ENCODE data around the gene PHF5A.
"Not testable (repeated sequence)": the region's sequence is repeated elsewhere in the genome, so short reads cannot be mapped to it uniquely, and the experiment has no call there.

The PHF5A gene

GRCh38 chr22:41487037-41487935, 18.8 kb upstream of the PHF5A start:
- no peak for DNase-seq

- DNase-seq: no peak
Observed at GRCh38 chr22:41485033-41485432, 16.5 kb upstream of the PHF5A start.

DNA sequence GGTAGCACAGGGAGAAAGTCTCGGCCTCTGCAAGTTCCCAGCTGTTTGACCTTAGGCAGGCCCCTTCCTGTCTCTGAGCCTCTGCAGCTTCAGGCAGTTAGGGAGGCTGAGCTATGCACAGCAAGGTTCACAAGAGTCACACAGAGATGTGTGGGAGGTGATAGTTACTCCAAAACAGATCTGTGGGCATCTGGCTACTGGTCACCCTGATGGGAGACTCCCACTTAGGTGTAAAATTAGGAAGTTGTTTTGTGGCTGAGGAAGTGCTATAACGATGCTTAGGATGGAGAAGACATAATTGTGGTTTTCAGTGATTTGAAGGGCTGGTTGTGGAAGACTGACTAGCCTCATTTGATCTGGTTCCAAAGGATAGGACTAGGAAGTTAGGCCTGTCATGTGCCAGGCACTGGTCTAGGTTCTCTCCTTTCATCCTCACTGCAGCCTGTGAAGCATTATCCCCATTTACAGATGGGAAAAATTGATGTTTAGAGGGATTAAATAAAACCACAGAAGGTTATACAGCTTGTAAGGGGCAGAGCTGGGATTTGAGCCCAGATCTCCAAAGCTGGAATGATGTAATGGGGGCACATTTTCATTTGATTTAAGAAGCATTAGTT, 13.9 kb upstream of the PHF5A start:
- DNase-seq: no peak

- no peak for DNase-seq
Observed at GRCh38 chr22:41481925-41482318, 13.4 kb upstream of the PHF5A start.

DNA sequence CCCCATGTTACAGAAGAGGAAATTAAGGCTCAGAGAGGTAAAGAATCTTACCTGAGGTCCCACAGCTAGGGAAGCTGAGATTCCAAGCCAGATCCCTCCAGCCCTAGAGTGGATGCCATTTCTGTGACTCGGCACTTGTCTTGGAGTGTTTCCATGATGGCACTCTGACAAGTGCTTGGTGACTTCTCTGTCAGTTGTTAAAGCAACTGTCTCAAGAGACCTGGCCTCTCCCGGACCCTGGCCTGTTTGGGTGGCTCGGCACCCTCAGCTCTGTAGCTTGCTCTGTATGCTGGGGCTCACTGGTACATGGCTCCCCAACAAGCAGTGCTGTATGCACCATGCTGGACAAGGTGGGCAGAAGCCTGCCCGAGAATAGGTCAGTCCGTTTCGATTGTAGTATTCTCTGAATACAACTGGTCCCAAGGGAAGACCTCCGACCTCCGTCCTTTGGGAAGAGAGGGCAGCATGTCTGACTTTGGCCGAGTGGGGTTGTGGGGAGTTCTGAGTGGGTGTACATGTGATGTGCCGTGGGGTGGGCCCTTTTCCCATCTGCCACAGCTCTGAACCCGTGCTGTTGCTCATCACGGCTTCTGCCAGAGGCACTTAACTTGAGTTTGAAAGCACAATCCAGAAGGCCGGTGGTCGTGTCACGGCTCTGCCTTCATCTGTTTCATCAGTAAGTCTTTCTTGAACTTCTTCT, 12.8 kb upstream of the PHF5A start:
- no peak for DNase-seq

DNA sequence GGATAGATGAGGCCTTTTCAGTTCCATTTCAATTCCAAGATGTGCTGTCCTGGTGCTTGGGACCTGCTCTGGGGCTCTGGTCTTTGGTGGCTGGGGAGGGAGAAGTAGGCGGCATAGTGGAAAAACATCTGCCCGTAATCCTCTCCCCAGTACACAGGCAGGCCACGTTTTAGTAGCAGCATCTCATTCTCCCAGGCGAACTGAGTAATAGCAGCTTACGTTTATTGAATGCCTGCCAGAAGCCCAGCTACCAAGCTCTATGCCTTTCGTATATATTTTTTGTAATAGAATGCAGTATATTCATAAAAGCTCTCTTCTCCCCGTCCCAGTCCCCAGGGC, 11.9 kb upstream of the PHF5A start:
- no peak for DNase-seq

DNA sequence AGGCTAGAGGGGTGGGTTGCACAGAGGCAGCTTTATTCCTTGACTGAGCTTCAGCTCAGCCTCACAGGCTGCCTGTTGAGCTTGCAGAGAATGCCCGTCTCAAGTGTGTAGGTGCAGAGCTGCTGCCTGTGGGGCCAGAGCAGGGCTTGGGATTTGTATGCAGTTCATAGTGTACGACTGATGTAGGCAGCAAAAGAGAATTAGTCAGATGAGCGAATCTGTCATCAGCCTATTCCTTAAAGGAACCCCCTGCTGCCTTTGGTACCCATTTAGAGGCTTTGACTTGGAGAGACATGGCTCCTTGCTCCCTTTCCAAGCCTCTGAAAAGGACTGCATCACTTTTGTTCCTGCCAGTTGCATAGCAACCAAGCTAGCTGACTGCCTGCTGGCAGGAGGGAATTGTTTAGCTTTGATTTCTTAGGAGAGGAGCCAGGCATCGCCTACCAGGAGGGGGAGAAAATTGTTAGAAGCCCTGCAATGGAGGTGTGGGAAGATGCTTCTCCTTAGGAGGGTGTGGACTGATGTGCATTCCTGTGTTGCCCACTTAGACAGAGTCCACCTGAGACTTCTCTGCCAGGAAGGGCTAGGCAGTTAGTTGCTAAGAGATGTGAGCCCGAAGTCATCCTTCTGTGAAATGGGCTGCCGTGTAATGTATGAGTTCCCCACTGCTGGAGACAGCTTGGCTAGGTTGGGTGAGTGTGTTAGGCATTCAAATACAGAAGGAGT, 11.3 kb upstream of the PHF5A start:
- DNase-seq: no peak

GRCh38 chr22:41478891-41479521, 10.5 kb upstream of the PHF5A start:
- DNase-seq: no peak

- DNase-seq: no peak
Observed at GRCh38 chr22:41478473-41478872, 10.0 kb upstream of the PHF5A start.

DNA sequence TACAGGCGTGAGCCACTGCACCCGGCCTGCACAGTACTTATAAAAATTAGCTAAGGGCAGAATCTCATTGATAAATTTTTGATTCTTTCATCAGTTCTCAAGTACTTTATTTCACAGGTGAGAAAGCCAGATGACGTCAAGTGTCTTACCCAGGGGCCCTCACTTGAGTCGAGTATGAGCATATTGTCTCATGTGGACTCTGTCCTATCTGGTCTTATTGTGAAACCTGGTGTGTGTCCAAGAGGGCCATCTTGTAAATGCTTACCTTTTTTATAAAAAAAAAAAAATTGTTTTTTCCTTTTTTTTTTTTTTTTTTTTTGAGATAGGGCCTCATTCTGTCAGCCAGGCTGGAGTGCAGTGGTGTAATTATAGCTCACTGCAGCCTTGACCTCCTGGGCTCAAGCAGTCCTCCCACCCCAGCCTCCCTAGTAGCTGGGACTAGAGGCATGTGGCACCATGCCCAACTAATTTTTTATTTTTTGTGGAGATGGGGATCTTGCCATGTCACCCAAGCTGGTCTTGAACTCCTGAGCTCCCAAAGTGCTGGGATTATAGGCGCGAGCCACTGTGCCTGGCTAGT, 6.5 kb upstream of the PHF5A start:
- DNase-seq: no peak

DNA sequence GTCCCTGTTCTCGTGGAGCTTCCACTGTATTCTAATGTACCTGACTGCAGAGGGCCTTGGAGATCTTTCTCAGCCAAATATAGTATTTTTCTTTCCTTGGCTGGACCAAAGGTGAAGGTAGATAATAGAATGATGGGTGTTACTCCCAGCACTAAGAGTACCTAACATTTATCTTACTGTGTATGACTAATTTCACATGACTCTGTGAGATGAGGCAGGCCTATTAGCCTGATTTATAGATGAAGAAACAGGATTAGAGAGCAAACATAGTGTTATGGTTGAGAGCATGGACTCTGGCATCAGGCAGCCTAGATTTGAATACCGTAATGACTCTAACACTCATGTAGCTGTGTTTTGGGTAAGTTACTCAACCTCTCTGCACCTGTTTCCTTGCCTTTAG, 3.1 kb upstream of the PHF5A start:
- DNase-seq: no peak

DNA sequence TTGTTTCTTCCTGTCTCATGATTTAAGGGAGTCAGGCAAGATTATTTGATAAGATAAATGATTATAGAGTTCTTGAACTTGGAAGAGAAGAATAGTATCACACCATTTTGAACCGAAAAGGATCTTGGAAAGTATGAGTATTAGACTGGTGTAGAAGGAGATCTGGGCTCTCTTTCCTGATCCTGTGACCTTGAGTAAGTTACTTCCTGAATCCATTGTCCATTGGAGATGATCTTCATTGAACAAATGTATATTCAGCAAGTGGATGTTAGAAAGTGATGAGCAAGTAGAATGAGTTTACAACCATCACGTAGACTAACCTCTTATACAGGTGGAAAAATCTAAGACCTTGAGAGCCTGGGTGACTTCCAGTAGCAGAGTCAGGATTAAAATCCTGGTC, 2.4 kb upstream of the PHF5A start:
- DNase-seq: no peak

DNA sequence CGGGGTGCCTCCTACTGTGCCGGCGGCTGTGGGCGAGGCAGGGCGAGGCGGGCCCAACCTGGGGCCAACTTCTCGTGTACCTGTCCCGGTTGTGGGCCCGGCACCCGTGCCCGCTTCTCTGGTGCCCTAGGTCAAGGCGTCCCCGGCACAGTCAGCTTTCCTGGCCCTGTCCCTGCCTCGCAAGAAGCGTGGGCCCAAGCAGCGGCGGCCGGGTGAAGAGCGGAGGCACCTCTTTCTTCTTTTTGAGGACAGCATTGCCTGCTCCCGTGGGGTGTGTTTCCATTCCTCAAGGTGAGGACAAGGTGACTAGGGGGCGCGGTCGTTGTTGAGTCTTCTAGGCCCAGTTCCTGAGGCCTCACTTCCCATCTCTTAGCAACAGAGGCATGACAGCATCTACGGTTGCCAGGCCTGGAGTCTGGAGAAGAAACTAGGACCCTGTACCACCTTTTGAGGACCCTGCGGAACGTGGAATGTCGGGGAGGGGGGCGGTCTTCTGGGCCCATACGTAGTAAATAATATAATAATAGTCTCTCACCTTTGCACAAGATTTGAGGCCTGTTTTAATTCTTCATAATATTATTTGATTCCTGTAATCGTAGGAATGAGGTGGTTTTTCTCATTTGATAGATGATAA, 843 bp upstream of the PHF5A start:
- no peak for DNase-seq

DNA sequence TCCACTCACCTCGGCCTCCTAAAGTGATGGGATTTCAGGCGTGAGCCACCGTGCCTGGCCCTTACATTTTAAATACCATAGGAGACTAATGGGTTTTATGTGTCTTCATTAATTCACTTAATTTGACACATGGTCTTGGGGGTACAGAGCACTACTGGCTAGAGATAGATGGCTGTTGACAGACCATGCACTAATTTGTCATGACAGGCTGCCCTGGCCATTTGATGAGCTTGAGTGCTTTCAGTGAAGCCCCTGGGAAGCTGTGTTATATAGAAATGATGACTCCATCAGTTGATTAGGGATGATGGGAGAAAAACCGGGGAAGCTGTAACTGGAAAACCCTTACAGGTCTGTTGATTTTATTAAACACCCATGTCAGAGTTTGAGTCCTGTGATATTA, 6.6 kb downstream of the PHF5A start:
- DNase-seq: no peak

- DNase-seq: not testable (repeated sequence)
Observed at GRCh38 chr22:41460071-41460470, 8.4 kb downstream of the PHF5A start.

- DNase-seq: no peak
Observed at GRCh38 chr22:41459431-41459830, 9.1 kb downstream of the PHF5A start.

GRCh38 chr22:41458161-41458728, 10.2 kb downstream of the PHF5A start:
- DNase-seq: no peak

- DNase-seq: peak; percentile 99
Observed at GRCh38 chr22:41448189-41448808, 20.2 kb downstream of the PHF5A start.

DNA sequence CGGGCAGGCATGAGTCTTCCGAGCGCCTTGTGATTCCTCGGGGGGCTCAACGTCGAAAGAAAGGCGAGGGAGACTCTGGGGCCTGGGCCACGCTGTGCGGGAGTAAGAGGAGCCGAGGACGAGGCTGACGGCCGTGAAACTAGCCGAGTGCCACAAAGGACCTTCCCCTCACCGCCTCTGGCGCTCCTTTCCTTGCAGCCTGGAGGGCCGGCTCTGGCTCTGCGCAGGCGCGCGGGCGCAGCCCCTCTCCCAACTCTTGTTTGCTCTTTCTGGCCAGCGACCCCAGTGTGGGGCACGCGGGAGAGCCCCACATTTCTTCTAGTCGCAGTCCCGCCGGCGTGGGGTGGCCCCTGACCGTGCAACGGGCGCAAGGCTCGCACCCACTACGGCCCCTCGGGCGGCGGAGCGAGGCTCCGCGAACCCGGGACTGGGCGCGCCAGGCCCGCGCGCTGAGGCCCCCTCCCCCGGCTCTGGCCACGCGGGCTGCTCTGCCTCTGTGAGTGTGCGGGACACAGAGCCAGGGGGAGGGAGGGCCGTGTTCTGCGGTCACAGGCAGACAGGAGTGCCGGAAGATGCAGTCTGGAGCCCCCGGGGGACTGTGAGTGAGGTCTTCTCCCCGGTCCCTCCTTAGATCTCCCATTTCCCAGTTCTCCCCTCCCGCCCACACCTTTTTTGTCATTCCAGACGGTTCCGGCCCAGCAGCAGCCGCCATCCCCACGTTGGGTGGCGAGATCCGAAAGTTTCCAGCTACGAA, 20.9 kb downstream of the PHF5A start:
- DNase-seq: peak; percentile 49
